Upper lobe of left lung (tissue), 6 donors: ENCODE results near the gene PEX13. TPM values are rescaled to one million over a fixed set of nuclear protein-coding genes. Genes with fewer than 3 reads are reported as not detected.

Experiments used
- ATAC-seq, 2 donors: fragments of 200-7000 bp; cut with Tn5 transposase; one replicate each; pipeline ENCODE4 v1.9.1; 2022; ENCODE audit warnings: mild to moderate bottlenecking in 2 of 2, moderate library complexity in 2 of 2; ENCODE audit not compliant: low FRiP score in 2 of 2
- DNase-seq, 2 donors: peaks; one replicate each; pipeline ENCODE4 v3.0.0-alpha.2; 2019 to 2020
- H3K27ac ChIP-seq, 4 donors: fragments of 200-600 bp; sonication (generic); one replicate each; pipeline ENCODE4 v1.5.1; 2016 to 2019
- H3K27me3 ChIP-seq, 4 donors: fragments of 200-600 bp; sonication (generic); one replicate each; pipeline ENCODE4 v1.5.1; 2017 to 2019
- H3K36me3 ChIP-seq, 4 donors: fragments of 200-600 bp; sonication (generic); one replicate each; pipeline ENCODE4 v1.5.1; 2016 to 2019
- H3K4me1 ChIP-seq, 4 donors: fragments of 200-600 bp; sonication (generic); one replicate each; pipeline ENCODE4 v1.5.1; 2018 to 2019
- H3K4me3 ChIP-seq, 4 donors: fragments of 200-600 bp; sonication (generic); one replicate each; pipeline ENCODE4 v1.5.1; 2017 to 2019; ENCODE audit warnings: mild to moderate bottlenecking in 2 of 4, moderate library complexity in 1 of 4
- H3K9me3 ChIP-seq, 4 donors: fragments of 200-600 bp; sonication (generic); one replicate each; pipeline ENCODE4 v1.5.1; 2018 to 2019
- CTCF ChIP-seq, 6 experiments: fragments of 450-650 bp in 4 of 6; fragments of 200-600 bp in 2 of 6; sonication (generic) in 2 of 6; IDR thresholded peaks; one replicate each; pipeline ENCODE4 v1.5.1; 2016 to 2019; ENCODE audit warnings: antibody characterized with exemption in 6 of 6
- EP300 ChIP-seq, 4 donors: sonication (generic); formaldehyde crosslinking; IDR thresholded peaks; one replicate each; pipeline ENCODE4 v1.5.1; 2017; ENCODE audit warnings: antibody characterized with exemption in 4 of 4, control low read depth in 2 of 4
- POLR2A ChIP-seq, 4 donors: fragments of 450-650 bp; IDR thresholded peaks; one replicate each; pipeline ENCODE4 v1.5.1; 2016 to 2017; ENCODE audit warnings: antibody characterized with exemption in 4 of 4, mild to moderate bottlenecking in 2 of 4
- POLR2AphosphoS5 ChIP-seq, 2 donors: sonication (generic); formaldehyde crosslinking; IDR thresholded peaks; one replicate each; pipeline ENCODE4 v1.5.1; 2017; ENCODE audit warnings: antibody characterized with exemption in 2 of 2
- WGBS, 2 donors: methylation state at CpG; one replicate each; pipeline ENCODE4 v1.1.5; 2017 to 2018; 5-methylcytosine and 5-hydroxymethylcytosine counted together
- total RNA-seq, 6 donors: library from RNA; depleted of rRNA in 4 of 6; stranded (reverse); fragments of >200 nt in 4 of 6; gene quantifications; one replicate each; pipeline versions ENCODE4 v1.1.0 to v1.2.1, GENCODE V29; 2016 to 2021
- donor health status: DM: no; HTN: no; CAD: no; lungs with moderate emphysema.
- donor health status: DM: no; HTN: yes; CAD: no; lungs with severe emphysema.

PEX13 gene
- 10 to 100 TPM; 10.7 to 42.8 (median 28.6) TPM for total RNA-seq

- ATAC-seq (peak; percentile 97 to 98), DNase-seq (peak; percentile 85 to 87)
- H3K27me3 ChIP-seq, result no peaks in the 10 kb centered on the region
- 0 to 1% methylated on average over 11 to 39 of the region's 39 CpGs for WGBS, 2 donors
- peaks cover 0 to 3% (median 0%) of the 10 kb centered on the region in 4 donors for H3K9me3 ChIP-seq
- peak within 1 kb of the TSS; percentile 77 to 89 (median 81) for H3K4me3 ChIP-seq
- peak; percentile 20 to 73 for TF ChIP-seq POLR2AphosphoS5 (IDR thresholded peaks at IDR 0.05)
- TF ChIP-seq CTCF (IDR thresholded peaks at IDR 0.05), result no peak
- TF ChIP-seq EP300 (IDR thresholded peaks at IDR 0.05), result peak in 1 of 4 donors; percentile 2
- TF ChIP-seq POLR2A (IDR thresholded peaks at IDR 0.05), result peak in 2 of 4 donors; percentile 55 to 83
- peaks cover 0 to 17% (median 4%) of the 10 kb centered on the region in 4 donors for H3K36me3 ChIP-seq
- H3K4me1 ChIP-seq, result peaks cover 19 to 43% (median 33%) of the 10 kb centered on the region in 4 donors
- peak within 1 kb of the TSS; percentile 90 to 95 (median 94) for H3K27ac ChIP-seq
Observed at GRCh38 chr2:61017556-61018317, at the start of gene PEX13, which contains the start of gene PUS10. PEX13 (plus strand) TSS chr2:61017720; CDS start chr2:61017760, 40 bp downstream. PUS10 (minus strand) TSS chr2:61018255; CDS start chr2:61011890, 6,365 bp downstream.

GRCh38 chr2:60972889-60973656 lies 44.4 kb upstream of the PEX13 start:
- ATAC-seq (peak in 1 of 2 donors; percentile 55), DNase-seq (peak in 1 of 2 donors; percentile 73)
- H3K36me3 ChIP-seq, result no peaks in the 10 kb centered on the region
- peaks cover 0 to 3% (median 0%) of the 10 kb centered on the region in 4 donors for H3K4me1 ChIP-seq
- no peak overlapping the region for H3K4me3 ChIP-seq
- H3K27me3 ChIP-seq, result no peaks in the 10 kb centered on the region
- H3K9me3 ChIP-seq, result no peaks in the 10 kb centered on the region
- WGBS, 2 donors, result 97% methylated on average over 16 to 32 of the region's 32 CpGs
- no peak overlapping the region for H3K27ac ChIP-seq
- TF ChIP-seq POLR2AphosphoS5 (IDR thresholded peaks at IDR 0.05) (no peak), EP300 (IDR thresholded peaks at IDR 0.05) (no peak), POLR2A (IDR thresholded peaks at IDR 0.05) (no peak), CTCF (IDR thresholded peaks at IDR 0.05) (no peak)

GRCh38 chr2:60973705-60974104 lies 43.8 kb upstream of the PEX13 start:
- Histone ChIP-seq H3K4me3 (no peak overlapping the region), H3K4me1 (peaks cover 0 to 3% (median 0%) of the 10 kb centered on the region in 4 donors), H3K27ac (no peak overlapping the region), H3K9me3 (no peaks in the 10 kb centered on the region), H3K36me3 (no peaks in the 10 kb centered on the region), H3K27me3 (no peaks in the 10 kb centered on the region)
- TF ChIP-seq POLR2A (IDR thresholded peaks at IDR 0.05) (no peak), CTCF (IDR thresholded peaks at IDR 0.05) (no peak), POLR2AphosphoS5 (IDR thresholded peaks at IDR 0.05) (no peak), EP300 (IDR thresholded peaks at IDR 0.05) (no peak)
- DNase-seq (no peak), ATAC-seq (peak in 1 of 2 donors; percentile 37)
- 87 to 91% methylated on average over 5 of the region's 5 CpGs for WGBS, 2 donors

GRCh38 chr2:60974652-60975051 lies 42.9 kb upstream of the PEX13 start:
- ATAC-seq (peak in 1 of 2 donors; percentile 41), DNase-seq (peak in 1 of 2 donors; percentile 31)
- H3K4me3 ChIP-seq, result no peak overlapping the region
- no peak overlapping the region for H3K27ac ChIP-seq
- WGBS, 2 donors, result 98 to 99% methylated on average over 16 of the region's 16 CpGs
- no peak for TF ChIP-seq POLR2AphosphoS5 (IDR thresholded peaks at IDR 0.05)
- no peak for TF ChIP-seq POLR2A (IDR thresholded peaks at IDR 0.05)
- TF ChIP-seq EP300 (IDR thresholded peaks at IDR 0.05), result no peak
- TF ChIP-seq CTCF (IDR thresholded peaks at IDR 0.05), result no peak
- peaks cover 0 to 3% (median 0%) of the 10 kb centered on the region in 4 donors for H3K4me1 ChIP-seq
- H3K27me3 ChIP-seq, result no peaks in the 10 kb centered on the region
- H3K9me3 ChIP-seq, result no peaks in the 10 kb centered on the region
- no peaks in the 10 kb centered on the region for H3K36me3 ChIP-seq
